IPS-15b (cell line): ENCODE results near the gene SORT1.
"Not testable (repeated sequence)": the region's sequence is repeated elsewhere in the genome, so short reads cannot be mapped to it uniquely, and the experiment has no call there.

Experiments used
- H3K27me3 ChIP-seq: one replicate; pipeline ENCODE4 v1.6.1; 2013; ENCODE audit warnings: low read length; ENCODE audit not compliant: control insufficient read depth, insufficient read depth
- H3K36me3 ChIP-seq: one replicate; pipeline ENCODE4 v1.6.1; 2013; ENCODE audit warnings: low read length; ENCODE audit not compliant: control insufficient read depth, insufficient read depth
- H3K4me1 ChIP-seq: one replicate; pipeline ENCODE4 v1.6.1; 2013; ENCODE audit warnings: mild to moderate bottlenecking, low read length; ENCODE audit not compliant: control insufficient read depth, insufficient read depth
- H3K4me3 ChIP-seq: one replicate; pipeline ENCODE4 v1.5.1; 2013; ENCODE audit warnings: low read depth, low read length
- H3K9ac ChIP-seq: one replicate; pipeline ENCODE4 v1.6.1; 2013; ENCODE audit warnings: low read depth, mild to moderate bottlenecking, low read length
- H3K9me3 ChIP-seq: one replicate; pipeline ENCODE4 v1.6.1; 2013; ENCODE audit warnings: mild to moderate bottlenecking, low read length; ENCODE audit not compliant: control insufficient read depth, insufficient read depth

The SORT1 gene

DNA sequence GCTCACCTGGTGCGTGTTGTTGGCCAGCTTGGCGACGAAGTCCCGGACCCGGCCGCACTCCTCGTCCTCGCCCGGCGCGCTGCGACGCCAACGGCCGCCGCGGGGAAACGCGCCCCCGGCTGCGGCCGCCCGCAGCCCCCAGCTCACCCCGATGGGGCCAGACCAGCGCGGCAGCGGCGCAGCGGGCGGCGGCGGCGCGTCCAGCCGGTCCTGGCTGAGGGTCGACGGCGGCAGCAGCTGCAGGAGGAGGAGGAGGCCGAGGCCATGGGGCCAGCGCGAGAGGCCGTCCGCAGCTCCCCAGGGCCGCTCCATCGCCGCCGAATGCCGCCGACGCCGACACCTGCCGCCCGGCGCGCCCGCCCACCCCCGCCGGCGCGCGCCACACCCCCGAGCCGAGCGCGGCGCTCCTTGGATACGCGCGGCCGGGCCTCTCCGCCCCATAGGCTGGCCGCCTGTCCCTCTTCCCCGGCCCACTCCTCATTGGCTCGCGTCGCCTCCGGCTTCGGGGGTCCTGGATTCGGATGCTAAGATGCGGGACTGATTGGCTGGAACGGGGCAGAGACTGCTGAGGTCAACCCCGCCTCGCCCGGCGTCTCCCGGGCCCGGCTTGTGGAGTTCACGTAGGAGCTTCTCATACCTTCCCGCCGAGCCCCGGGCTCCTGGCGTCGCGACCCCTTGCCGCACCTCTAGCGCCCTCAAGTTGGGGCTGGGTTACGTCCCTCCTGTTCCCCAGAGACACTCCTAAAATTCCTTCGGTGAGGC is at the start of gene SORT1:
SORT1 (minus strand) TSS at position 338 of the 762 bp plus-strand sequence; CDS start at position 312, 26 bp downstream.
- Histone ChIP-seq H3K36me3 (peaks cover under 1% of the 10 kb centered on the region), H3K9me3 (no peaks in the 10 kb centered on the region), H3K9ac (peak within 1 kb of the TSS; percentile 68), H3K4me3 (peak within 1 kb of the TSS; percentile 66), H3K4me1 (peaks cover 11% of the 10 kb centered on the region), H3K27me3 (no peaks in the 10 kb centered on the region)

DNA sequence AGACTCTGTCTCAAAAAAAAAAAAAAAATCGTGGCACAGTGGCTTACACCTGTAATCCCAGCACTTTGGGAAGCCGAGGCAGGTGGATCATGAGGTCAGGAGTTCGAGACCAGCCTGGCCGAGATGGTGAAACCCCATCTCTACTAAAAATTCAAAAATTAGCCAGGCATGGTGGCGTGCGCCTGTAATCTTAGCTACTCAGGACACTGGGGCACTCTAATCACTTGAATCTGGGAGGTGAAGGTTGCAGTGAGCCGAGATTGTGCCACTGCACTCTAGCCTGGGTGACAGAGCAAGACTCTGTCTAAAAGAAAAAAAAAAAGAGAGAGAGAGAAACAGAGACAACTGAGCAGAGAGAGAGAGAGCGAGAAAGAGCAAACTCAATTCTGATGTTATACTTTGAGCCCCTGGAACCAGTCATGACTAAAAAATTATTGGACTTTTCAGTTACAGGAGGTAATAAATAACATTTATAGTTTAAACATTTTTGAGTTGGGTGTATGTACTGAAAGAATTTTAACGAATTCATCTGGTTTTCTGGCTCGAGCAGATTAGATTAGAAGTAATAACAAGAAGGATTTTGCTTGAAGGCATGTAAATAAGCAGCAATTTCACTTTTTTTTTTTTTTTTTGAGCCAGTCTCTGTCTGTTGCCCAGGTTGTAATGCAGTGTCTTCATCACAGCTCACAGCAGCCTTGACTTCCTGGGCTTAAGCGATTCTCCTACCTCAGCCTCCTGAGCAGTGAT is 48.4 kb upstream of the SORT1 start:
- H3K4me3 ChIP-seq, H3K27me3 ChIP-seq, H3K36me3 ChIP-seq, H3K4me1 ChIP-seq, H3K9me3 ChIP-seq, H3K9ac ChIP-seq: not testable (repeated sequence)

DNA sequence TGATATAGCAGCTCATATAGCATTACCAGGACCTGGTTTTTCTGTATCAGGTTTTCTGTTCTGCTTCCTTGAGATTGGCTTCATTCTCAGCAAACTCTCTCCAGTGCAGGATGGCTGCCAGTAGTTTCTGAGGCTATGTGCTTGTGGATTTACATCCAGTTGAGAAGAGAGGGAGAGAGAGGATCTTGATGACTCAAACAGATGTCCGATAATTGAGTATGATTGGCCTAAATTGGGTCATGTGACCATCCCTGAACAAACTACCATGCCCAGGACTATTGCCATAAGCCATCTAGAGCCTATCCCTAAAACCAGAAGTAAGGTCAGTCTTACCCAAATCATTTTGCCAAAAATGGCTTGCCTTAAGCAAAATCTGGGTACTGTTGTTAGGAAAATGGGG is 46.6 kb upstream of the SORT1 start:
- H3K27me3 ChIP-seq = no peaks in the 10 kb centered on the region
- no peaks in the 10 kb centered on the region for H3K36me3 ChIP-seq

DNA sequence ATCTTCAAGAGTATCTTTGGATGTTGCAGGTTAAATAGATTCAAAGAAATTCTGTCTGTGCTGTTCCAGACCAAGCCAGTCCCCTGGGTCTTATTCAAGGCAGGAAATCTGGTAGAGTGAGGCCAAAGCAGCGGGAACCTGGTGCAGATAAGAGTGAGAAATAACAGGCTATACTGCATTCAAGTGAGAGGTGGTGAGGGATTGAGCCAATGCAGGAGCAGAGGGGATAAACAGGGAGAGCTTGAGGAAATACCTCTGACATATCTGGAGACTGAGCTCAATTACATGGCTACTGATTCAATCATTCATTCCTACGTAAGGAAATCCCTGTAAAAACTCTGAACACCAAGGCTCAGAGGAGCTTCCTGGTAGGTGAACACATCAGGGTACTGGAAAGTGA is 45.8 kb upstream of the SORT1 start:
- Histone ChIP-seq H3K9me3 (no peaks in the 10 kb centered on the region), H3K4me1 (no peaks in the 10 kb centered on the region), H3K4me3 (no peak overlapping the region), H3K9ac (no peak overlapping the region), H3K36me3 (no peaks in the 10 kb centered on the region), H3K27me3 (no peaks in the 10 kb centered on the region)

More for the DNA sequence above, 46.6 kb upstream of the SORT1 start:
- Histone ChIP-seq H3K4me1 (no peaks in the 10 kb centered on the region), H3K9ac (no peak overlapping the region), H3K9me3 (no peaks in the 10 kb centered on the region), H3K4me3 (no peak overlapping the region)

DNA sequence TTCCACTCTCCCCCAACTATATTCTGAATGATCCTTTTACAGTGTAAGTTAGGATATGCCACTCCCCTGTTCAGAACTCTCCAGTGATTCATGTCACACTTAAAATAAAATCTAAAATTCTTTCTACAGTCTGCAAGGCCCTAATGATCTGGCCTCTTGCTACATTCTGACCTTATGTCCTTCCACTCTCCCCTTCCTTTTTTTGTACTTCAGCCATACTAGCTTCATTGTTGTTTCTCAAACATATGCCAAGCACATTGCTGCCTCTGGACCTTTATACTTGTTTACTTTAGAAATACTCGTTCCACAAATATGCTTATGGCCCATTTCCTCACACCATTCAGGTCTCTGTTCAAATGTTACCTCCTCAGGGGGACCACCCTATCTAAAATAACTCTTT is 43.4 kb upstream of the SORT1 start:
- no peak overlapping the region for H3K9ac ChIP-seq
- no peaks in the 10 kb centered on the region for H3K9me3 ChIP-seq
- no peak overlapping the region for H3K4me3 ChIP-seq
- H3K27me3 ChIP-seq = no peaks in the 10 kb centered on the region
- no peaks in the 10 kb centered on the region for H3K4me1 ChIP-seq
- no peaks in the 10 kb centered on the region for H3K36me3 ChIP-seq

DNA sequence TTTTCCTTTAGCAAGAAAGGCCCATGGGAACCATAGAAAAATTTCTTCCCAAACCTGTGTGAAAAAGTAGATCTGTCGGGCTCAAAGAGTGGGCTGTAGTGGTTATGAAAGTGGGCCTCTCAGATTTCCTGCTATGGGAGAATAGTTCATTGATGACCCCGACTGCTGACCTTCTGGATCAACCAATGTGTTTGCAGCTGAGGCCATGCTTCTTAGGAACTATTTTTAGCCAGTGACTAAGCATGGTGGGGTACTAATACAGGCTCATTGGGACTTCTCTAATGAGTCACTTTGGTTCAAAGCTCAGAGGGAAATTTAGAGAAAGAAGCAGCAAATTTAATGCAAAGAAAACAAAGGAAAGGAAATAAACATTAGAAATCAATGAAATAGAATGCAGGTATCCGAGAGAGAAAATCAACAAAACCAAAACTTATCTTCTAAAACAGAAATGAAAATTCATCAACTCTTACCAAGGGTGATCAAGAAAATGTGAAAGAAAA is 41.1 kb upstream of the SORT1 start:
- Histone ChIP-seq H3K9me3 (no peaks in the 10 kb centered on the region), H3K9ac (no peak overlapping the region), H3K36me3 (no peaks in the 10 kb centered on the region), H3K4me1 (no peaks in the 10 kb centered on the region), H3K4me3 (no peak overlapping the region), H3K27me3 (no peaks in the 10 kb centered on the region)

DNA sequence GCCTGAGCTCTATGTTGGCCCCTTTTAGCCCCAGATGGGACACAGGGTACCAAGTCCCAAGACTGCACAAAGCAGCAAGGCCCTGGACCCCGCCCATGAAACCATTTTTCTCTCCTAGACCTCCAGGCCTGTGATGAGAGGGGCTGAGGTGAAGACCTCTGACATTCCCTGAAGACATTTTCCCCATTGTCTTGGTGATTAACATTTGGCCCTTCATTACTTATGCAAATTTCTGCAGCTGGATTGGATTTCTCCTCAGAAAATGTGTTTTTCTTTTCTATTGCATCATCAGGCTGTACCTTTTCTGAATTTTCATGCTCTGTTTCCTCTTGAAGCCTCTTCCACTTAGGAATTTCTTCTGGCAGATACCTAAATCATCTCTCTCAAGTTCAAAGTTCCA is 36.8 kb upstream of the SORT1 start:
- Histone ChIP-seq H3K9ac (no peak overlapping the region), H3K9me3 (no peaks in the 10 kb centered on the region), H3K4me3 (no peak overlapping the region), H3K27me3 (no peaks in the 10 kb centered on the region), H3K36me3 (no peaks in the 10 kb centered on the region), H3K4me1 (no peaks in the 10 kb centered on the region)

DNA sequence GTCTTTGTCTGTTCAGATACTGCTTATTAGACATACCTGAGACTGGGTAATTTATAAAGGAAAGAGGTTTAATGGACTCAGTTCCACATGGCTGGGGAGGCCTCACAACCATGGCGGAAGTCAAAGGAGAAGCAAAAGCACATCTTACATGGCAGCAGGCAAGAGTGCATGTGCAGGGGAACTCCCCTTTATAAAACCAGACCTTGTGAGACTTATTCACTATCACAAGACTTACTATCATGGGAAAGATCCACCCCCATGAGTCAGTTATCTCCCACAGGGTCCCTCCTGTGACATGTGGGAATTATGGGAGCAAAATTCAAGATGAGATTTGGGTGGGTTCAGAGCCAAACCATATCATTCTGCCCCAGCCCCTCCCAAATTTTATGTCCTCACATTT is 35.6 kb upstream of the SORT1 start:
- no peak overlapping the region for H3K9ac ChIP-seq
- no peak overlapping the region for H3K4me3 ChIP-seq
- H3K9me3 ChIP-seq = no peaks in the 10 kb centered on the region

DNA sequence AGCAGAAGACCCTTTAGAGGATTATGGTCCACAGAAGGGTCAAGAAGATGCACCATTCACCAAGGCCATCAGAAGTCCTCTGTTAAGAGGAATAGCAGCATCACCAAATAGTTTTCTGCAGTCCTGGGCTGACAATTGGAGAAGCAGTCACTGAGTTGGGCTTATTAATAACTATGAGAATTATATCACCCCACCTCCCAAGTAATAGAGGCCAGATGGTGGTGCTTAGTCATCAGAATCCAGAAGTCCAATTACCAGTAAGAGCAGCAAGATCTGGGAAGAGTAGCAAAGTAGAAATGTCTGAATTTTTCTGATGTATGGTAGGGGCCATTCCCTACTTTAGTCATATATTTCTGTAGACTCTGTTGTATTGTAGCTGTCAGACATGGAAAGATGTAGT is 34.6 kb upstream of the SORT1 start:
- Histone ChIP-seq H3K27me3 (no peaks in the 10 kb centered on the region), H3K9ac (no peak overlapping the region), H3K36me3 (no peaks in the 10 kb centered on the region), H3K4me3 (no peak overlapping the region), H3K4me1 (no peaks in the 10 kb centered on the region), H3K9me3 (no peaks in the 10 kb centered on the region)

More for the DNA sequence above, 35.6 kb upstream of the SORT1 start:
- no peaks in the 10 kb centered on the region for H3K36me3 ChIP-seq
- no peaks in the 10 kb centered on the region for H3K4me1 ChIP-seq
- no peaks in the 10 kb centered on the region for H3K27me3 ChIP-seq

DNA sequence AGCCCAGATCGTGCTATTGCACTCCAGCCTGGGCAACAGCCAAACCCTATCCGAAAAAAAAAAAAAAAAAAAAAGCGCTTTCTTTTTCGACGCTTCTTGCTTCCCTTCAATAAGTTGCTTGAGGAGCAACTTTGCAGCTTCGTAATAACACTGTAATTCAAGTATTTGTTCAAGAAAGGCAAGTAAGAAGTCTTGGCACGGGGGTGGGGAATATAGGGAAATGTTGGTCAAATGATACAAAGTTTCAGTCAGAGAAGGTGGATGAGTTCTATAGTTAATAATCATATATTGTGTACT is 29.4 kb upstream of the SORT1 start:
- Histone ChIP-seq H3K4me1 (no peaks in the 10 kb centered on the region), H3K4me3 (peak overlapping the region; percentile 68), H3K9ac (peak overlapping the region; percentile 70), H3K27me3 (no peaks in the 10 kb centered on the region), H3K9me3 (no peaks in the 10 kb centered on the region), H3K36me3 (no peaks in the 10 kb centered on the region)

DNA sequence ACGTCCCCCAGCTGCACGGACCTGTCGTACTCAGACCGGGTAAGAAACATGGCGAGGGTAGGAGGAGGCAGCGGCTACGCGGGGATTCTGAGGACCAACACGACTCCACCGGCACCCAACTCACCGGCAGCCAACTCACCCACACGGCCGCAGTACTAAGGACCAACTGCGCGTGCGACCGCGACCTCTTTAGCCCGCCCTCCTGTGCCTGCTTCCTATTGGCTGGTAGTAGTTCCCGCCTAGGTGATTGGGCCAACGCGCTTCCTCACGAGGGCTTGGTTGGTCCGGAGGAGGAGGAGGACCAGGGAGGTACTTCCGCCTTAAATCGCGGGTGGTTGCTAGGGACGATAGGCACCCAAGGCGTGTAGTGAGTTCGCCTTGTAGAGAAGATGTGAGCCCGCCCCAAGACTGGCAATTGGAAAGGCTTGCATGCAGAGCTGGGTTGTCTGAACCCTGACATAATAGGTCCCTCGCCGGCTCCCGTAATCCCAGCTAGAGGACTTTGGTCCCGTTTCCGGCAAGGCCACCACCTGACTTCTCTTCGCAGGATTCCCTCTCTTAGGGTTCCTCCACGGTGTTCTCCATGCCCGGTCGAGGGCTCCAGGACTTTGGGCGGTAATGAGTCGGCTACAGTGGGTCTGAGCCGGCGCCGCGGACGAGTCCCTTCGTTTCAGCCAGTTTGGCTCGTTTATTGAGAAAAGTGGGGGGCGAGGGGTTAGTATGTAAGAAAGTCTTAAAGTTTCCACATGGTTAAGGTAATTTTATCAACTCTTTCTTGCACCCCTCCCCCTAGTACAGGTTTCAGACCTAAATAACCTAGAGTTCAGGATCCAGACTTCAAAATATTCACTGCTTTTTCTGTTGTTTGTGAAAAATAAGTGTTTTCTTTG is 28.8 kb upstream of the SORT1 start, which contains the start of gene PSMA5:
PSMA5 (minus strand) TSS at position 168 of the 890 bp plus-strand sequence; CDS start at position 50, 118 bp downstream.
- Histone ChIP-seq H3K4me3 (peak within 1 kb of the TSS; percentile 68), H3K4me1 (no peaks in the 10 kb centered on the region), H3K9me3 (no peaks in the 10 kb centered on the region), H3K27me3 (no peaks in the 10 kb centered on the region), H3K36me3 (no peaks in the 10 kb centered on the region), H3K9ac (peak within 1 kb of the TSS; percentile 70)
